ENCODE measurements around the gene DDX18.
A peak's percentile ranks its signal among the peaks of the same experiment; 100 is the strongest.
"Not testable (repeated sequence)": the region's sequence is repeated elsewhere in the genome, so short reads cannot be mapped to it uniquely, and the experiment has no call there.

Gene DDX18

GRCh38 chr2:117814417-117815264 is at the start of gene DDX18:
DDX18 (plus strand) TSS chr2:117814691; CDS start chr2:117814778, 87 bp downstream.
- DNase-seq: peak; percentile 88

- DNase-seq: no peak
Observed at GRCh38 chr2:117770730-117771129, 43.8 kb upstream of the DDX18 start.

- DNase-seq: peak; percentile 30
Observed at GRCh38 chr2:117771969-117772630, 42.4 kb upstream of the DDX18 start.

- no peak for DNase-seq
Observed at GRCh38 chr2:117774716-117775115, 39.8 kb upstream of the DDX18 start.

- DNase-seq: peak; percentile 21
Observed at GRCh38 chr2:117775703-117776219, 38.7 kb upstream of the DDX18 start.

- DNase-seq: no peak
Observed at GRCh38 chr2:117776888-117777287, 37.6 kb upstream of the DDX18 start.

- DNase-seq: peak; percentile 7
Observed at GRCh38 chr2:117785740-117786139, 28.8 kb upstream of the DDX18 start.

GRCh38 chr2:117786520-117786919 is 28.0 kb upstream of the DDX18 start:
- DNase-seq: no peak

GRCh38 chr2:117789505-117789904 is 25.0 kb upstream of the DDX18 start:
- no peak for DNase-seq

- DNase-seq: no peak
Observed at GRCh38 chr2:117794668-117795067, 19.8 kb upstream of the DDX18 start.

- DNase-seq: no peak
Observed at GRCh38 chr2:117801826-117802225, 12.7 kb upstream of the DDX18 start.

- DNase-seq: not testable (repeated sequence)
Observed at GRCh38 chr2:117803644-117804325, 10.7 kb upstream of the DDX18 start.

- DNase-seq: no peak
Observed at GRCh38 chr2:117812443-117812842, 2.0 kb upstream of the DDX18 start.

- no peak for DNase-seq
Observed at GRCh38 chr2:117815946-117816345, 1.5 kb downstream of the DDX18 start.

- DNase-seq: no peak
Observed at GRCh38 chr2:117818921-117819320, 4.4 kb downstream of the DDX18 start.

- no peak for DNase-seq
Observed at GRCh38 chr2:117820444-117820843, 6.0 kb downstream of the DDX18 start.

GRCh38 chr2:117825437-117825836 is 10.9 kb downstream of the DDX18 start:
- no peak for DNase-seq

- not testable (repeated sequence) for DNase-seq
Observed at GRCh38 chr2:117827464-117827863, 13.0 kb downstream of the DDX18 start.

GRCh38 chr2:117828870-117829269 is 14.4 kb downstream of the DDX18 start:
- DNase-seq: no peak

- no peak for DNase-seq
Observed at GRCh38 chr2:117832332-117832731, 17.8 kb downstream of the DDX18 start.

- DNase-seq: no peak
Observed at GRCh38 chr2:117832905-117833613, 18.6 kb downstream of the DDX18 start.

- DNase-seq: no peak
Observed at GRCh38 chr2:117833911-117834310, 19.4 kb downstream of the DDX18 start.

GRCh38 chr2:117834992-117835391 is 20.5 kb downstream of the DDX18 start:
- DNase-seq: no peak

Measured in NCI-H524 treated with DMSO at 0.1 percent for 48 hours (cell line).